SK-N-SH treated with all-trans-retinoic acid at 6 μM for 48 hours (cell line): ENCODE results near the gene ABL2.

Experiments used
- CREB5 ChIP-seq: fragments of 250-450 bp; sonication (Bioruptor Pico); IDR thresholded peaks from 2 replicates; pipeline ENCODE4 v1.5.1; 2020; ENCODE audit warnings: low read depth, mild to moderate bottlenecking, moderate library complexity
- ESRRG ChIP-seq: fragments of 250-450 bp; sonication (Bioruptor Pico); IDR thresholded peaks from 2 replicates; pipeline ENCODE4 v1.6.1; 2021; ENCODE audit warnings: mild to moderate bottlenecking
- ZC3H10 ChIP-seq: fragments of 250-450 bp; sonication (Bioruptor Pico); IDR thresholded peaks from 2 replicates; pipeline ENCODE4 v1.5.1; 2021; ENCODE audit warnings: mild to moderate bottlenecking, moderate library complexity
- TF ChIP-seq, protein P1 (sequence below): fragments of 250-450 bp; sonication (Bioruptor Pico); IDR thresholded peaks from 2 replicates; pipeline ENCODE4 v1.8.0; 2020; ENCODE audit warnings: mild to moderate bottlenecking, moderate library complexity, borderline replicate concordance
- TF ChIP-seq, protein P2 (sequence below): fragments of 250-450 bp; sonication (Bioruptor Pico); IDR thresholded peaks from 2 replicates; pipeline ENCODE4 v1.5.0; 2020; ENCODE audit warnings: mild to moderate bottlenecking, moderate library complexity

DNA sequence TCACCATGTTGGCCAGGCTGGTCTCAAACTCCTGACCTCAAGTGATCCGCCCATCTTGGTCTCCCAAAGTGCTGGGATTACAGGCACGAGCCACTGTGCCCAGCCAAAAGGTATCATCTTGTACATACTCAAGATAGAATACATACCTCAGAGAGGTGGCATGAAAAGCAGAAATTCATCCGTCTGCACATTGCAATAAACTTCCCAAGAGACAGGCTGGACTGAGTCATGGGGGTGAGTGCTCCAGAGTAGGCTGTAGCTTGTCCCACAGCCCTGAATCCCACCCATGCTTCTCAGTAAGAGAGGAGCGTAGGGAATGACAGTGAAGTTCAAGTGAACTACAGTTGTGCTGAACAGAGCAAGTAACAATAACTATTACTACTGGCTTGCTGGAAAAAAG, 127.9 kb downstream of the ABL2 start:
- TF ChIP-seq, protein P1, sequence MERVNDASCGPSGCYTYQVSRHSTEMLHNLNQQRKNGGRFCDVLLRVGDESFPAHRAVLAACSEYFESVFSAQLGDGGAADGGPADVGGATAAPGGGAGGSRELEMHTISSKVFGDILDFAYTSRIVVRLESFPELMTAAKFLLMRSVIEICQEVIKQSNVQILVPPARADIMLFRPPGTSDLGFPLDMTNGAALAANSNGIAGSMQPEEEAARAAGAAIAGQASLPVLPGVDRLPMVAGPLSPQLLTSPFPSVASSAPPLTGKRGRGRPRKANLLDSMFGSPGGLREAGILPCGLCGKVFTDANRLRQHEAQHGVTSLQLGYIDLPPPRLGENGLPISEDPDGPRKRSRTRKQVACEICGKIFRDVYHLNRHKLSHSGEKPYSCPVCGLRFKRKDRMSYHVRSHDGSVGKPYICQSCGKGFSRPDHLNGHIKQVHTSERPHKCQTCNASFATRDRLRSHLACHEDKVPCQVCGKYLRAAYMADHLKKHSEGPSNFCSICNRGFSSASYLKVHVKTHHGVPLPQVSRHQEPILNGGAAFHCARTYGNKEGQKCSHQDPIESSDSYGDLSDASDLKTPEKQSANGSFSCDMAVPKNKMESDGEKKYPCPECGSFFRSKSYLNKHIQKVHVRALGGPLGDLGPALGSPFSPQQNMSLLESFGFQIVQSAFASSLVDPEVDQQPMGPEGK (CRISPR knock-in tag) = no peak
- no peak for TF ChIP-seq CREB5 (CRISPR knock-in tag)
- no peak for TF ChIP-seq ZC3H10 (CRISPR knock-in tag)
- TF ChIP-seq, protein P2, sequence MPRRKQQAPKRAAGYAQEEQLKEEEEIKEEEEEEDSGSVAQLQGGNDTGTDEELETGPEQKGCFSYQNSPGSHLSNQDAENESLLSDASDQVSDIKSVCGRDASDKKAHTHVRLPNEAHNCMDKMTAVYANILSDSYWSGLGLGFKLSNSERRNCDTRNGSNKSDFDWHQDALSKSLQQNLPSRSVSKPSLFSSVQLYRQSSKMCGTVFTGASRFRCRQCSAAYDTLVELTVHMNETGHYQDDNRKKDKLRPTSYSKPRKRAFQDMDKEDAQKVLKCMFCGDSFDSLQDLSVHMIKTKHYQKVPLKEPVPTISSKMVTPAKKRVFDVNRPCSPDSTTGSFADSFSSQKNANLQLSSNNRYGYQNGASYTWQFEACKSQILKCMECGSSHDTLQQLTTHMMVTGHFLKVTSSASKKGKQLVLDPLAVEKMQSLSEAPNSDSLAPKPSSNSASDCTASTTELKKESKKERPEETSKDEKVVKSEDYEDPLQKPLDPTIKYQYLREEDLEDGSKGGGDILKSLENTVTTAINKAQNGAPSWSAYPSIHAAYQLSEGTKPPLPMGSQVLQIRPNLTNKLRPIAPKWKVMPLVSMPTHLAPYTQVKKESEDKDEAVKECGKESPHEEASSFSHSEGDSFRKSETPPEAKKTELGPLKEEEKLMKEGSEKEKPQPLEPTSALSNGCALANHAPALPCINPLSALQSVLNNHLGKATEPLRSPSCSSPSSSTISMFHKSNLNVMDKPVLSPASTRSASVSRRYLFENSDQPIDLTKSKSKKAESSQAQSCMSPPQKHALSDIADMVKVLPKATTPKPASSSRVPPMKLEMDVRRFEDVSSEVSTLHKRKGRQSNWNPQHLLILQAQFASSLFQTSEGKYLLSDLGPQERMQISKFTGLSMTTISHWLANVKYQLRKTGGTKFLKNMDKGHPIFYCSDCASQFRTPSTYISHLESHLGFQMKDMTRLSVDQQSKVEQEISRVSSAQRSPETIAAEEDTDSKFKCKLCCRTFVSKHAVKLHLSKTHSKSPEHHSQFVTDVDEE (CRISPR knock-in tag) = no peak
- TF ChIP-seq ESRRG (CRISPR knock-in tag) = no peak
